GM21390 (cell line): ENCODE data around the gene ADCY3.

Experiments used
- ATAC-seq: cut with Tn5 transposase; IDR thresholded peaks from one replicate; pipeline ENCODE4 v1.9.1; 2021; ENCODE audit not compliant: unreplicated experiment

Gene ADCY3

DNA sequence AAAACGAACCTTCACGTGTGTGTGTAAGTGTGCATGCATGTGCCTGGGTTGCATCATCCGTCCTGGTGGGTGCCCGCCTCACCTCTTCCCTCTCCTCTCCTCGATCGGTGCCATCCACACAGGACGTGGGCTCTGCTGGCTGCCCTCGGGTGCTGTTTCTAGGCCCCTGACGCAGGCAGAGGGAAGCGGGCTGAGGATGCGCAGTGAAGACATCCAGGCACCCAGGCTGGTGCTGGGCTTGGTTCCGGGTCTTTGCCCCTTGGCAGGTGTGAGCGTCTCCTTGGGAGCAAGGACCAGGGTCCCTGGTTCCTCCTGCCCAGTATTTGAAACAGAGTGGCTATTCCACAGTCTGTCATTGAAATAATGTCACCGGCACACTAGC lies 6.2 kb upstream of the ADCY3 start:
- no peak for ATAC-seq

DNA sequence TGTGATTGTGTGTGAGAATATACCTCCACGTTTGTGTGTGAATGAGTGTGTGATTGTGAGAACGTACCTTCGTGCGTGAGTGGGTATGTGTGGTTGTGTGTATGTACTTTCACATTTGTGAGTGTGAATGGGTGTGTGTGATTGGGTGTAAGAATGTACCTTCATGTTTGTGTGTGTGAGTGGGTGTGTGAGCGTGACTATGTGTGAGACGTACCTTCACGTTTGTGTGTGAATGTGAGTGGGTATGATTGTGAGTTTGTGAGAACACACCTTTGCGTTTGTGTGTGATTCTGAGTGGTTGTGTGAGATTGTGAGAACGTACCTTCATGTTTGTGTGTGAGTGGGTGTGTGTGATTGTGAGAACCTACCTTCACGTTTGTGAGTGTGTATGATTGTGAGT lies 5.8 kb upstream of the ADCY3 start:
- no peak for ATAC-seq

DNA sequence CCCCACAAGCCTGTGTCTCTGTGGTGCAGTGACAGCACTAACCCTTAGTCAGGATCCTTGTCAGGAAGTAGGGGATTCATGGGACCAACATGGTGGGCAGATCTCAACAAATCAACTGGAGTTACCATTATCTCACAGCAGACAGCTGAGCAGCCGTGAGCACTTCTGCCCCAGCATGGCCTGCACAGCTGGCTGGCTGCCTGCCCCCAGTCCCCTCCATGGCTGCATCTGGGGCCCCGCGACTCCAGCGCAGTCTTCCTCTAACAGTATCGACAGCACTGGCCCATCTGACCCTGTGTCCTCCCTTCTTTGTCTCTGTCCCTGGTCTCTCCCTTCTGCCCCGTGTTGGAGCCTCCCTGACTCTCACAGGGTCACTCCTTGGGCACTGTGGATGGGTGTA lies 4.7 kb upstream of the ADCY3 start:
- ATAC-seq = no peak

DNA sequence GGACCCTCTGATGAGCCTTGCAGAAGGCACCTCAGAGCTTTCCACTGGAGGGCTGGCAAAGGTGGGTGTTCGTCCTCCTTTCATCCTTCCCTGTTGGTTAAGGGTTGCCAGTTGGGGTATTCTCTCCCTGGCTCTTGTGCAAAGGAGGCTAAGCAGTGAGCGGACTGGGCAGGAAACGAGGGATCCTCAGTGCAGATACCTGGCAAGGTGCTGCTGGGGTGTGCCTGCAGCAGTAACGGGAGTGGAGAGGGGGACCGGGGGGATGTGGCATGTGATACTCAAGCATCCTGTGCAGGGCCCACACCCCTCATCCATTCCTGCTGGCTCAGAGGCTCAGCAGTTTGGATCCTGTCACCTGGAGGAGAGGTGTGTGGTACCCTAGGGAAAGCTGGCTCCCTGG lies 4.2 kb upstream of the ADCY3 start:
- ATAC-seq = no peak

DNA sequence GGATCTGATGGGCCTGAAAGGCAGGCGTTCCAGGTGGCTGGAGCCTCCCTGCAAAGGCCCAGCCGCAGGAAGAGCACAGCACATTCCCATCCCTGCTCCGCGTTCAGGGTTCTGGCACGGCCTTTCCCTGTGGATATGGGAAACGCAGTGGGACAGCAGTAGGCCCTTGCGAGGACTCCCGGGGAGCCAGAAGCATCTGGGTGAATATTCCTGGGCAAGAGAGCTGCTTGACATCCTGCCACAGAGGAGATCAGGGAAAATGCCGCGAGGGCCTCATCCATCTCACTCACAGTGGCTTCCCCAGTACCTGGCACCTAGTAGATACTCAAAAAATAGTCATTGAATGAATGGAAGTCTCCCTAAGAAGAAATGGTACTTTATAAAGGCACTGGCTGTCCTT lies 3.1 kb upstream of the ADCY3 start:
- no peak for ATAC-seq

DNA sequence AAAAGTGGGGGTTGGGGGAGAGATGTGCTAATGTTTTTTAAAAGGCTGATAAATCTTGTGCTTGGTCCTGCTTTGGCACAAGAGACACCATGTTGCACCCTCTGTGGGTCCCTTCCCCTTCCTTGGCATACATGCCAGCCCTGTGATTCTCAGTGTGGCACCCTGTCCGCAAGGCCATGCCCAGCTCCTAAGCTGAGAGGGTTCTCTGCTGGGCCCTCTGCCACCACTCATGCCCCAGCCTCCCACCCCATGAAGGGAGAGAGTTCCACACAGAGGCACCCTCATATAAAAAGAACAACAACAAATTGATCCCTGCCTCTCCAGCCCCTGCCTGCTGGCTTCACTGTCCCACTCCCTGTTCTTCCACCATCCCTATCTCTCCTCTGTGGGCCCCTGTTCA lies 2.5 kb upstream of the ADCY3 start:
- ATAC-seq = no peak

DNA sequence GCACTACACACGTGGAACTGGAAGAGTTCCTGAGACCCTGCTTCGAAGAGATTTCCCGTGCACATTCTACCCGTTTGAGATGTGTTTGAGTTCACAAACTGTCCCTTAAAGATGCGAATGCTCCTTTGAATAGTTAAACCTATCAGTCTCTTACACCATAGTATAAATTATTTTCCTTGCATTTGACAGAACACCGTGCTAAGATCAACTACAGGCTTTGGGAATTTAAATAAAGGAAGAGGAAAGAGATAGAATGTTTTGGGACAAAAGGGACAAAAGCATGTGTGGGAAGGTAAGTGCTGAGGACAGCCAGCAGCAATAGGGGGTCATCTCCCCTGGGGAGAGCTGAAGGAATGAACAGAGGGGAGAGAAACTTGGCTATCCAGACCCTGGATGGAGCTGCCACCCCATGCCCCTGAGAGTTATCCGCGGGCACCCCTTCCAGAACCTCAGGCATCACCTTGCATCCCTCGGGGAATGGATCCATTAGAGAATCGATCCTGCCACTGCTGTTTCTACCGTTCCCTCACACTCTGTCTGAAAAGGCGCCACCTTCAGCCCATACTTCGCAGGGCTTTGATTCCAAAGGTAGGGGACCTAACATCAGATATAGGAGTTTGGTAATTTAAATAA lies 888 bp upstream of the ADCY3 start:
- ATAC-seq = no peak

DNA sequence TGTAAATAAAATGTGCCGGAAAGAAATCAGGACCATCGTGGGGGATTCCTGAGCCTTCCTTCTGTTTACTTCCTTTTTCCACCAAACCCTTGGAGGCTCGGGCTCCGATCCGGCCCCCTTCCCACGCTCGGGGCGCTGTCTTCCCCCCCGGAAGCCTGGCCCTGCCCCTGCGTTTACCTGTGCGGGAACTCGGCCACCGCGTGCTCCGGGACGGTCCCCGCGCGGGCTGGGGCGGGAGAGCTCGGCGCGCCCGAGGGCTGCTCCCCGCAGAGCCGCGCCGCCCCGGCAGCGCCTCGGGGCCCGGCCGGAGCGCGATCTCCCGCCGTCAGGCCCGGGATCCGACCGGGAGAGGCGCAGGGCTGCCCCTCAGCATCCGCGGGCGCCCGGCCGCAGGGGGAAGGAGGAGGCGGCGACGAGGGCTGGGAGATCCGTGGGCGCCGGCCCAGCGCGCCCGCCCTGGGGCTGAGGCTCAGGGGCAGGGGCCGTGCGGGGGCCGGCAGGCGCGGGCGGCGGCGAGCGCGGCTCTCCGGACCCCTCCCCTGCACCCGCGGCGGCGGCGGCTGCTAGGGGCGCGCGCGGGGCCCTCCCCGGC lies 435 bp downstream of the ADCY3 start:
- peak; percentile 30 for ATAC-seq

DNA sequence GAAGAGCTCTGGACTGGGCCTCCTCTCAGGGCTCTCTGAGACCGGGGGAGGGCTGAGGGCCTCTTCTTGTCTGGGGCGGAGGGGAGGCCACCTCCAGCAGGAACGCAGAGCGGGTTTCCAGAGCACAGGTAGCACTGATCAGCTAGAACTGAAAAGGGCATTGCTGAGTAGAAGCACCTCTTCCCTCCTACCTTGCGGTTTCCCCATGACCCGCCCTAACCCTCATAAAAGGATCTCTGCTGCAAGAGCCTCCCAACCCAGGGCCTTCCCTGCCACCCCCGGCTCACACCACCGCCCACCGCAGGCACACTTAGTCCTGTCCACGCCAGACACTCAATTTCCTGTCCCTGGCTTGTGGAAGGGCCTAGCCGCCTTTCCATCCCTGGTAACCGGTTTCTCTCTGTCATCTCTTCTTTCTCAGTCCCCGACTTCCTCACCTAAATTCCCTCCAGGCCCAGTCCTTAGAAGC lies 966 bp downstream of the ADCY3 start:
- no peak for ATAC-seq

DNA sequence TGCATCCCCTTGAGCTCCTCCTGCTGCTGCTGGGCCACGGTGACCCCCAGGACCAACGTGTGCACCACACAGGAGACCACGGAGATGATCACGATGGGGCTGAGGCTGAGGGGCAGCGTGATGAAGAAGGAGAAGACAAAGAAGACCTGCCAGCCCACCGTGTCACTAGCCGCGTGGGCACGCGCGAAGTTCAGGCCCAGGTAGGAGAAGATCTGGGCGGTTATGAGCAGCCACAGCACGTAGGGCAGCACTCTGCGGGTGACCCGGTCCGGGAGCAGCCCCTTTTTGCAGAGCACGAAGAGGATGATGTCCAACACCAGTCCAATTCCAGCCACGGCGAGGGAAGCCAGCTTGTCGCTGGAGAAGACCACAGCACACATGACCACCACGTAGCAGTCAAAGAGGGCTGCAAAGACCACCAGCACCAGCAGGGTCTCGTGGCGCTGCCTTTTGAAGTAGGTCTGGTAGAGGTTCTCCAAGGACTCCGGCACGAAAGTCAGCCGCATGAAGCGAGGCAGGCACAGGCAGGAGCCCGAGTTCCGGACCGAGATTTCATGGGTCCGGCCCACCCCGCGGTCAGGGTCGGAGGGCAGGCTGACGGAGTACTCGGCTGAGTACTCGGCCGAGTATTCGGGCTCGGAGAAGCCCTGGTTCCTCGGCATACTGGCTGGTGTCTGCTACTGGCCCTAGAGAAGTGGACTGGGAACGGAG lies 1.6 kb downstream of the ADCY3 start:
- no peak for ATAC-seq

DNA sequence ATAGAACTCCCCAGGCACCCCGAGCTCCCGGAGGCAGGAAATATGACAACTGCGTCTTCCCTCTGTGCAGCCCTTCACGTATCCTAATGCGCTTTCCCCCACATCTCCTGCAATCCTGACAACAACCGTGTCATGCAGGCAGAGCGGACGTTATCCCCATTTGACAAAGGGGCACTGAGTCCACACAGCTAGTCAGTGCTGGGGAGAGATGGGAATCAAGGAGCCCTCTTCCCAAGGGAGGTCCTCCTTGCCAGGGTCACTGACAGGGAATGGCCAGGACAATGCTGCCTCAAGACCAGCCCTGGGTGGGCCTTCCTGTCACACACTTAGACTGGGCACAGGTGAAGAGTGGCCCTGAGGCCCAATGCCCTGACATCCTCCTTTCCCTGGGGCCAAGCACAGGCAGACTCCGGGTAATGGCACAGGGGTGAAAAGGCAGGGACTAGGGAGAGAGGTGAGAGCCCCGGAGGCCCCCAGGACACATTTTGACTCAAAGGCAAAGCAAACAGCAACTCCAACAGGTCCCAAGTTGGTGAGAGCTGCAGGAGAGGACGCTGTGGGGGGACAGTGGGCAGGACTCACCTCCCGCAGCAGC lies 2.2 kb downstream of the ADCY3 start:
- no peak for ATAC-seq

DNA sequence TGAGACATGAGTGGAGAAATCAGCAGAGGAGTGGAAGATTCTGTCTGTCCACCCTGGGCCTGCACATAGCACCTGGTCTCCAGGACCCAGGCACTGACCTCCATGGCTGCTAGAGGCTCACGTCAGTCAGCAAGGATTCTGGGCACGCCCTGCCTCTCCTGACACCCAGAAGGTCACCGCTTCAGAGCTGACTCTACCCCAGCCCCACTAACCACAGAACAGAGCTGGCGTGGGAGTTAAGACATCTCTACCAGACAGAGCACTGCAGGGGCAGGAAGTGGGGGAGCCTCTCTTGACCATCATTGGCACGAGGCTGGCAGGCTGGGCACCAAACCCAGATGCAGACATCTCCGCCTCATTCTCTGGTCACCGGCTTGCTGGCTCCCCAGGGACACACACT lies 3.0 kb downstream of the ADCY3 start:
- no peak for ATAC-seq

DNA sequence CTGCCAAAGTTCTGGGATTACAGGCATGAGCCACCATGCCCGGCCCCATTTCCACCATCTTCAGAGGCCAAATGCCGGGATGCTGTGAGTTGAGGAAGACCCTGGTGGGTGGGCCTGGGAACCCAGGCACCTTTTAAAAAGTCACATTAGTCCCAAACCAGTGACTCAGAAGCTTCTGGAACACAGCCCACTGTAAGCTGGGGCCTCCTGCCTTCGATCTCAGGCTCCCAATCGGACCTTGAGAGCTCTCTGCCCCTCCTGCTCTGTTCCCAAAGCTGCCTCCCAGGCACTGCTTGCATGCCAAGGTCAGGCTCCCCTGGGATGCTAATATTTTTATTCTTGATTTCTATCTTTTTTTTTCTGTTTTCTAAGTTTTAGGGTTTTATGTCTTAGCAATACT lies 4.2 kb downstream of the ADCY3 start:
- no peak for ATAC-seq

DNA sequence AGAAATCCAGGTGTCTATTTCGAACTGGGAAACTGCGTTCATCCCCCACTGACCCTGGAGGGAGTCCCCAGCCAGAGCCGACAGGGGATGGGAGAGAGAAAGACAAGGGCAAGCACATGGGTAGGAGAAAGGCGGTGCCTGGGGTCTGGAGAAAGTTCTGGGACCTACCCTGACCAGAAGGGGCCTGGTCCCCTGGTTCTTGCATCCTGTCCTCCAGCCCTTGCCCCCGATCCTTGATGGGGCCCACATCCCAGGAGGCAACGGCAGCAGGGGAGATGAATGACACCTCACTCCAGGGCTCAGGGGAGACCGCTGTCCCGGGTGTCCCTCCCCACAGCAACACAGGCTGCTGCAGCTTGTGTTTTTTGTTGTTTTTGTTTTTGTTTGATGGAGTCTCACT lies 4.9 kb downstream of the ADCY3 start:
- no peak for ATAC-seq

DNA sequence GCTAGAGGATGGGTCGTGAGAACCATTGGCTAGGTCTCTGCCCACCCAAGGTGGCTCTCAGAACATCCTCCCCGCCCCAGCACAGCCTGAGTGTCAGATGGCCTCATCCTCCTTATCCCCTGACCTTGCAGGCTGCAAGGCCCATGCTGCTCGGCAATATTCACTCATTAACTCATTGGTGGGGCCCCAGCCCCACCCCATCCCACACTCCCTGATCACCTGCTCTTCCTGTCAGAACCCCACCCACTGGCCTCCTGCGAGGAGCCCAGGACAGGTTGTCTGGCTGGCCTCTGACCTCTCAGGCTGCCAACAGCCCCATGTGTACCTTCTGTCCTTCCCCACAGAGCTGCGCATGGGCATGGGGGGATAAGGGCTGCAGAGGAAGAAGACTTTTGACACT lies 5.3 kb downstream of the ADCY3 start:
- ATAC-seq = no peak

DNA sequence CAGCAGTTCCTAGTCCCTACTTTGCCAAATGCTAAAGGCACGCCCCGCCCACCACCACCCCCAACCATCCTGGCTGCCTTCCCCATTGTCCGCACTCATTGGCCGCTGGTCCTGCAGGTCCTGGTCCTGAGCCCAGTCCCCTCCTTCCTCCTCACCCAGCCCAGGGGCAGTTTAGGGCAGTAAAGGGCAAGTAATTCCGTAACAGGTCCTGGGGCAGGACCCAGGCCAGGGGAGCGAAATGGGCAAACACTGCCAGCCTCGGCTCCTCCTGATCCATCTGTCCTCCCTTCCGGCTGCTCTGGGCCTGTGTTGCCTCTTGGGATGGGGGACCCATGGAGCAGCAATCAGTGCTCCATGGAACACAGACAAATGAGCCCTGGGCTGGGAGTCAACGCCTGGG lies 6.1 kb downstream of the ADCY3 start:
- no peak for ATAC-seq

DNA sequence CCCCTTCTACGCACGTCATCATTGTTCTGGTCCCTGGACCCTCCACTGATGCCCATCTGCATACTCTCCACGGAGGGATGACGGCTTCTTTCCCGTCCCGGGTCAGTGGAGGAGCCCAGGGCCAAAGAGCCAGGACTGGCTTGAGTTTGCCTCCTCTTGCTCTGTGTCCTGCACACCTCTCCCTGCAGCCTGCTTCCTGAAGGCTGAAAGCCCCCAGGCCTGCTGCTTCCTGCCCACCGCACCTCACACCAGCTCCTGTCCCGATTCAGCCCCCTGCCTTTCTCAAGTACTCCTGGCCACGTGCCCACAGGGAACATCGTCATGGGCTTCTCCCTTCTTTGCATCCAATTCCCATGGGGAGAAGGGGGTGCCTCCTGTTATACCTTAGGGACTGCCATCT lies 7.1 kb downstream of the ADCY3 start:
- no peak for ATAC-seq

DNA sequence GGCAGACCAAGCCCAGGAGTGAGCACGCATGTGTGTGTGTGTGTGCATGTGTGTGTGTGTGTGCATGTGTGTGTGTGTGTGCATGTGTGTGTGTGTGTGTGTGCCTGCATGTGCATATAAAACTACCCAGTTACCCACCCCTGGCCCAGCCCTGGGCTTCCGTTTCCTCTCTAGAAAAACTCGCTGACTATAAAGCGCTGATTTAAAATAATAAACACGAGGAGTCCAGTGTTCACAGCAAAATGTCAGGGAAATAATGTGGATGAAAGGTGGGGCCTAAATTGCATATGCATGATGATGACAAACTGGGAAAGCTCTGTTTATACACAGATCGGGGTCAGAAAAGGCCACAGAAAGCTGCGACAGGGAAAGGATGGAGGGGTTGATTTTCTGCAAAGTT lies 7.5 kb downstream of the ADCY3 start:
- ATAC-seq = no peak

DNA sequence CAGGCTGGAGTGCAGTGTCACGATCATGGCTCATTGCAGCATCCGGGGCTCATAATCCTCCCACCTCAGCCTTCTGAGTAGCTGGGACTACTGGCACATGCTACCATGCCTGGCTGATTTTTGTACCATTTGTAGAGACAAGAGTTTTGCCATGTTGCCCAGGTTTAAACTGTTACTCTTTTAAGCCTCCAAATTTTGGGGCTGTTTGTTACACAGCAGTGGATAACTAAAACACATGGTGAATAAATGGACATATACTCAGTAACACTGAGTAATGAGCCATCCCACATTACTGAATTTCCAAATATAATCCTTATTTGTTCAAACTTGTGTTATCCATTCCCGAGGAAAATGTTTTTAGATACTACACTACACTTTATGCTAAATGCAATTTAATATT lies 9.8 kb downstream of the ADCY3 start:
- no peak for ATAC-seq

DNA sequence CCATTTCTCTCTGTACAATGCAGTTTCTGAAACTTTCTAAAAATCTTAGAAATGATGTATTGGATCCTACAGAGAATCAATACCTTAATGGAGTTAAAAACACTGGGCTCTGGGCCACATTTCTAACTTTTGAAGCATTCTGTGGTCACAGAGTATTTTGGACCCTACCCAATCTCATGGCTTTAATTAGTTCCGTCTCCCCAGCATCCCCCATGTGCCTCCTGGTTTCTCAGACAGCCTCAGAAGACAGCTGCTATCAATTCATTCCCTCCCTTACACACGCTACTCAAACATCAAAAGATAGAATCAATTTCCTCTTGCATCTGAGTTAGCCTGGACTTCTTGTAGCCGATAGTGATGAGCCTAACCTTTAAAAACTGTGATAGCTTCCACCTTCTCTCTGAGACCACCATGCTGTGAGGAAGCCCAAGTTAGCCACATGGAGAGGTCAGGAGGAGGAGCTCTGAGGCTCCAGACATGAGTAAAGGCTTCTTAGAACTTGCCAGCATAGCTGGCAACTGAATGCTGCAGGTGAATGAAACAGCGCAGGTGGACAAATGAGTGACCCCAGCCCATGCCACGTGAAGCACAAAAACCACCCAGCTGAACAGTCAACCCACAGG lies 10.4 kb downstream of the ADCY3 start:
- ATAC-seq = no peak

DNA sequence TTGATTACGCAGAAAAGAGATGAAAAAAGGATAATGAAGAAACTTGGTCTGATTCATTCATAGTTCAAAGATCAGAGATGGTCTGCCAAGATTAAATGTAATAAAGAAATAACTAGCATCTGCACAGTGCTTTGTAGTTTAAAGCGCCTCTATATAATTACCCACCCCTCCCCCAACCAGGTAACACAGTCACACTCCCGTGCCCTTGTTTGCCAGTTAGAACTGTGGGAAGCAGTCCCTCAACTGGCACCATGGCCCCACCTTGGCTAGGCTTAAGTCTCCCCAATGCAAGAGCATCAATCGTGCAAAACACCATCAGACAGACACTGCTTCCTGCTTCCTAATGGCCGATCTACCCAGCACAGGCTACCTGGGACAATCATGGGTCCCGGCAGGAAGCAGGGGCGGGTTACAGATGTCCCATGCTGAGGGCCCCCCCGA lies 11.6 kb downstream of the ADCY3 start:
- ATAC-seq = no peak

DNA sequence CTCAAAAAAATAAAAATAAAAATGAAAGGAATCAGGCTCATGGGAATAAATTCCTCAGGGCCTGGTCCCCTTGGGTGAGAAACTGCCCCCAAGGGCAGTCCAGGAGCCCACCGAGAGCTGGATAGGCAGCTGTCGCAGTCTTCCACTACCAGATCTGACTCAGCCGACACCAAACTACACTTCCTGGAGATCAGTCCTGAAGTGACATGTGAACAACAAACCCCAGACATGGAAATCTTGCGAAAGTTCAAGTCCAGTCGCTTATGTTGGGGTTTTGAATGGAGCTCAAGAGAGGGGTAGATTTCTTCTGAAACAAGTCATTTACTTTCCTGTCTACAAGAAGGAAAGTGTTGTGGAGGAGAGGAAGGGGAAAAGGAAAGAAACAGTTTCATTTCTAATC lies 12.9 kb downstream of the ADCY3 start:
- ATAC-seq = no peak
